IPS-20b (cell line): ENCODE data around the gene ARSA.
"Not testable (repeated sequence)": the region's sequence is repeated elsewhere in the genome, so short reads cannot be mapped to it uniquely, and the experiment has no call there.

Experiments used
- H3K27ac ChIP-seq: one replicate; pipeline ENCODE4 v1.5.1; 2013; ENCODE audit warnings: low read length
- H3K27me3 ChIP-seq: 2 replicates; pipeline ENCODE4 v1.6.1; 2013; ENCODE audit warnings: mild to moderate bottlenecking, low read length, inconsistent platforms; ENCODE audit not compliant: insufficient read depth
- H3K36me3 ChIP-seq: 2 replicates; pipeline ENCODE4 v1.6.1; 2013; ENCODE audit warnings: low read depth, mild to moderate bottlenecking, inconsistent platforms, low read length, moderate library complexity; ENCODE audit not compliant: insufficient read depth
- H3K4me1 ChIP-seq: 2 replicates; pipeline ENCODE4 v1.6.1; 2013; ENCODE audit warnings: mild to moderate bottlenecking, control low read depth, inconsistent platforms, low read length, moderate library complexity; ENCODE audit not compliant: insufficient read depth
- H3K4me3 ChIP-seq: 2 replicates; pipeline ENCODE4 v1.5.1; 2013; ENCODE audit warnings: mild to moderate bottlenecking, low read length, inconsistent platforms
- H3K9ac ChIP-seq: 2 replicates; pipeline ENCODE4 v1.6.1; 2013; ENCODE audit warnings: low read depth, mild to moderate bottlenecking, inconsistent platforms, low read length, moderate library complexity
- H3K9me3 ChIP-seq: 2 replicates; pipeline ENCODE4 v1.6.1; 2013; ENCODE audit warnings: mild to moderate bottlenecking, low read depth, low read length, inconsistent platforms; ENCODE audit not compliant: insufficient read depth

ARSA gene

DNA sequence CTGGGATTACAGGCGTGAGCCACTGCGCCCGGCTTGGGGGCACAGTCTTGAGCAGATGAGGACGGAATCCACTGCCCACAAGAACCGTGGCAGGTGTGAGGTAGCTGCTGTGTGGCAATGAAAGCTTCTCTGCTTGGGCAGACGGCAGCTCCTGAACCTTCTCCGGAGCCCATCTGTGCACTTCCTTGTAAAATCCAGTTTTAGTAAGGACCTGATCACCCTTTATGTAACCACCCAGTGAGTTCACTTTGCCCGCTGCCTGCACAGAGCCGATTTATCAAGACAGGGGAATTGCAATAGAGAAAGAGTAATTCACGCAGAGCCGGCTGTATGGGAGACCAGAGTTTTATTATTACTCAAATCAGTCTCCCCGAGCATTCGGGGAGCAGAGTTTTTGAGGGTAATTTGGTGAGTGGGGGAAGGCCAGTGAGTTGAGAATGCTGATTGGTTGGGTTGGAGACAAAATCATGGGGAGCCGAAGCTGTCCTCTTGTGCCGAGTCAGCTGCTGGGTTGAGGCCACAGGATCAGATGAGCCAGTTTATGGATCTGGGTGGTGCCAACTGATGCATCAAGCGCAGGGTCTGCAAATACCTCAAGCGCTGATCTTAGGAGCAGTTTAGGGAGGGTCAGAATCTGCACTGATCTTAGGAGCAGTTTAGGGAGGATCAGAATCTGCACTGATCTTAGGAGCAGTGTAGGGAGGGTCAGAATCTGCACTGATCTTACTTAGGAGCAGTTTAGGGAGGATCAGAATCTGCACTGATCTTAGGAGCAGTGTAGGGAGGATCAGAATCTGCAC, 15.3 kb upstream of the ARSA start:
- peaks cover 29% of the 10 kb centered on the region for H3K27me3 ChIP-seq
- H3K9ac ChIP-seq, H3K36me3 ChIP-seq, H3K4me3 ChIP-seq, H3K27ac ChIP-seq: not testable (repeated sequence)
- H3K4me1 ChIP-seq, result peaks cover 14% of the 10 kb centered on the region; the same call in 1 of the 2 replicates
- H3K9me3 ChIP-seq, result peaks cover 14% of the 10 kb centered on the region

DNA sequence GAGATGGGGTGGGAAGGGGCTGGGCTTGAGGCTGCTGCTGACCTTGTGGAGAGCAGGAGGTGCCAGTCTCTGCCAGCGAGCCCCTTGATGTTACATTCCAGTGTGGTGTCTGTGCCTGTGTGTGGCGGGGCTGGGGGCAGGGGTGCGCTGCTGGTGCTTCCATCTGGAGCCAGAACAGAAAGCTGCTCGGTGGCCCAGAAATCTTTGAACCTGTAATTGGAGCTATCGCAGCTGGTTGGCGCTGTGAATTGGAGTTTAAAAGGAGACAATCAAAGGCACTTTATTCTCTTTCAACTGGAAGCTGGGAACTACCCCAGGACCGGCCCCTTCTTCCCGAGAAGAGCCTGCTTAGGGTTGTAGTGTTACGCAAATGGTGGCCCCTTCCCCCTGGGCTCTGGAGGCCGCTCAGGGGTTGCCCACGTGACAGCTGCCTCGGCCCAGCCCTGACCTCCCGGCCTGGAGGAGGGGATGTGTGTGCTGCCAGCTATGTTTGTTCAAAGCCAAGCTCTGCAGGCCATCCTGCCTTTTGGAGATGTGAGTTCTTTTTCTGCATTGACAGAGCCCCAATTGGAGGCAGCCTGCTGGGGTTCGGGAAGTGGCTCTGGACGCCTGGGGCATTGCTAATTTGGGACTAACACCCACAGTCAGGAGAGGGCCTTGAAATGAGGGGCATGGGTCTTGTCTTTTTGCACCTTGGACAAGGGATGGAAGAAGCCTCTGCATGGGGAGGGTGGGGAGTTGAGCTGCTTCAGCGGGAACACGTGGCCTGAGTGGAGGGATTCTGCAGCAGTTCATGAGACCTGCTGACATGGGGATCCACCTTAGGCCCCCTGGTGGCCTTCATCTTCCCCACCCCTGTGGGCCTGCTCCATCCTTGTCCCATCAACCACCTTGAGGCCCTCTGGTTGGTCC, 14.0 kb upstream of the ARSA start:
- Histone ChIP-seq H3K9ac (peak overlapping the region; percentile 60; the same call in 1 of the 2 replicates), H3K36me3 (no peaks in the 10 kb centered on the region), H3K27me3 (peaks cover 29% of the 10 kb centered on the region), H3K27ac (peak overlapping the region; percentile 3), H3K4me3 (peak overlapping the region; percentile 49; the same call in 1 of the 2 replicates), H3K9me3 (peaks cover 9% of the 10 kb centered on the region), H3K4me1 (peaks cover 14% of the 10 kb centered on the region; the same call in 1 of the 2 replicates)

DNA sequence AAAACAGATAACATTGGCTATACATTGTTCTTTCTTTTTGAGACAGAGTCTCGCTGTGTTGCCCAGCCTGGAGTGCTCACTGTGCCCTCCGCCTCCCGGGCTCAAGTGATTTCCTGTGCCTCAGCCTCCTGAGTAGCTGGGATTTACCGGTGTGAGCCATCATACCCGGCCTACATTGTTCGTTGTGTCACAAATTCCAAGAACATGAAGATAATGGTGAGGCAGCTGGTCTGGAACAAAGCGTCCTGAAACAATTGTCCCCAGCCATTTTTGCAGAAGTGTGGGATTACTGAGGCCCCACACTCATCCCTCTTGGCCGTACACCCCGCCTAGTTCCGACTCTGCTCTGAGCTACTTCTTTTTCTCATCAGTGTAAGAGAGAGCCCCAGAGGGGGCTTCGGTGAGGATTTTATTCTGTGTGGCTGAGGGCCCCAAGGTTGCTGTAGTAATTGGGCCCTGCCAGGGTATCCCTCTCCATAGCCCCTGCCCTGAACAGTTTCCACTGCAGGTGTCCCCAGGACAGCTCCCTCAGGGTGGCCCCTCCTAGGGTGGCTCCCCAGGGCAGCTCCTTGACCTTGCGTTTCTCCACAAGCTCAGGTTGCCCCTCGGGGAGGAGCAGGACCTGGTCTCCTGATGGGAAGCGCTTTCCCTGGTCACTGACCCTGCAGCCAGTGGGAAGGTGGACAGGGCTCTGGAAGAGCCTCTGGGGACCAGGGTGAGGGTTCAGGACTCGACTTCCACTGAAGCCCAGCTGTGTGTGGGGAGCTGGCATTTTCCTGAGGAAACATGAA, 13.1 kb upstream of the ARSA start:
- Histone ChIP-seq H3K36me3 (no peaks in the 10 kb centered on the region), H3K27ac (peak overlapping the region; percentile 3), H3K9me3 (0 out of 2 replicates have a peak, but pooled peaks cover 5% of the 10 kb centered on the region), H3K4me3 (peak overlapping the region; percentile 49; the same call in 1 of the 2 replicates), H3K9ac (peak overlapping the region; percentile 60; the same call in 1 of the 2 replicates), H3K27me3 (peaks cover 29% of the 10 kb centered on the region), H3K4me1 (peaks cover 14% of the 10 kb centered on the region; the same call in 1 of the 2 replicates)

DNA sequence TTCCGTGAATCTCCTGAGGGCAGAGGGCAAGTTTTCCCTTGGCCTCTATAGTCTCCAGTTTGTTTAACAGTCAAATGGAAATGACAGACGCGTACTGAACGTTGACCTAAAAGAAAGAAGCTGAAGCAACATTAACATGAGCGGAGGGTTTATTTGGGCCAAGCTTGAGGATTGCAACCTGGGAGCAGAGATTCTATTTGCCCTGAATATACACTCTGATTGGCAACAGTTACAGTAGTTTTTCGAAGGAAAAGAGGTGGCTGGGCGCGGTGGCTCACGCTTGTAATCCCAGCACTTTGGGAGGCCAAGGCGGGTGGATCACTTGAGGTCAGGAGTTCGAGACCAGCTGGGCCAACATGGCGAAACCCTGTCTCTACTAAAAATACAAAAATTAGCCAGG, 12.3 kb upstream of the ARSA start:
- H3K4me3 ChIP-seq, result not testable (repeated sequence)

DNA sequence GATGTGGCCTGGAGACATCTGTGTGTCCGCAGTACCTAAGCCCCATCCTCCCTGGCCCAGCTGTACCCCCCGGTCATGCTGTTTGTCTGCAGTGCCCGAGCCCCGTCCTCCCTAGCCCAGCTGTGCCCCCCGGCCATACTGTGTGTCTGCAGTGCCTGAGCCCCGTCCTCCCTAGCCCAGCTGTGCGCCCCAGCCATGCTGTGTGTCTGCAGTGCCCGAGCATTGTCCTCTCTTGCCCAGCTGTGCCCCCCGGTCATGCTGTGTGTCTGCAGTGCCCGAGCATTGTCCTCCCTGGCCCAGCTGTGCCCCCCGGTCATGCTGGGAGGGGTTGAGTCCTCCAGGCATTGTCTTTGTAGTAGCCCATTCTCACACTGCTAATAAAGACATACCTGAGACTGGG, 7.6 kb upstream of the ARSA start:
- Histone ChIP-seq H3K9ac (no peak overlapping the region), H3K4me1 (no peaks in the 10 kb centered on the region), H3K27me3 (no peaks in the 10 kb centered on the region), H3K36me3 (no peaks in the 10 kb centered on the region), H3K9me3 (no peaks in the 10 kb centered on the region), H3K27ac (no peak overlapping the region), H3K4me3 (no peak overlapping the region)

More for the DNA sequence above, 12.3 kb upstream of the ARSA start:
- not testable (repeated sequence) for H3K9ac ChIP-seq, H3K9me3 ChIP-seq, H3K36me3 ChIP-seq, H3K27ac ChIP-seq
- Histone ChIP-seq H3K4me1 (peaks cover 14% of the 10 kb centered on the region; the same call in 1 of the 2 replicates), H3K27me3 (peaks cover 25% of the 10 kb centered on the region)

DNA sequence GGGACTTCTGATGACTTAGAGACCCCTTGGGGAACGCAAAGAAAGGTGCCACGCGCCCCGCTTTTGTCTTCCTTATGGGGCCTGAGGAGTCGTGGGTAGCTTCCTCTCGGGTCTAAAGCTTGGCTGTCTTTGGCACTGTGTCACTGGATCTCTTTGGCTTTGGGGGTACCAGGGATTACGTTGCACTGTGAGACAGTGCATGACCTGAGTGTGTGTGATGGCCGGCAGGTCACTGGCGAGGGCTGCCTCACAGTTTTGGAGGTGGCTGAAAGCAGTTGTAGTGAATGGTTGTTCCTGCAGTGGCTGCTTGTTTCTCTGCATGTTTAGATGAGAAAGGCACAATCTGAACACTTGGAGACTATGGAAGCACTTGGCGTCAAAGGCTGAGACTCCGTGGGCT, 5.8 kb upstream of the ARSA start:
- Histone ChIP-seq H3K36me3 (no peaks in the 10 kb centered on the region), H3K4me1 (peaks cover 1% of the 10 kb centered on the region; the same call in 1 of the 2 replicates), H3K9ac (no peak overlapping the region), H3K27me3 (peaks cover 2% of the 10 kb centered on the region), H3K9me3 (no peaks in the 10 kb centered on the region), H3K4me3 (no peak overlapping the region), H3K27ac (no peak overlapping the region)

DNA sequence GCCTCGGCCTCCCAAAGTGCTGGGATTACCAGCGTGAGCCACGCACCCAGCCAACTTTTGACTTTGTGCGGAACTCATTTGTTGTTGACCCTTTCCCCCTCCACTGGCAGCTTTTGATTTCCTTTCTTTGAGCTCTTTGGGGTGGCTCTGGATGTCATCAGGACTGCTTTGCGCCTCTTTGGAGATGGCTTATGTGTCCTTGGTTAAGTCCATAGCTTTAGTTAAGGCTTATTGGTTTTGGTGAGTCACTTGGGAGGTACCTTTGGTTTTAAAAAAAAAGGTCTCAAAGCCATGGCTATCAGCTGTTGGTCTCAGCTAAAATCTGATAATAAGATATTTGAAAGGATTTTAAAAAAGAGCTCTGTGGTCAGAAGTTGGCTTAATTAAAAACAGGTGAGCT, 5.1 kb upstream of the ARSA start:
- H3K4me3 ChIP-seq, result no peak overlapping the region
- no peak overlapping the region for H3K9ac ChIP-seq
- no peaks in the 10 kb centered on the region for H3K36me3 ChIP-seq
- H3K27ac ChIP-seq, result no peak overlapping the region
- peaks cover 6% of the 10 kb centered on the region for H3K27me3 ChIP-seq
- peaks cover 6% of the 10 kb centered on the region; the same call in 1 of the 2 replicates for H3K4me1 ChIP-seq
- no peaks in the 10 kb centered on the region for H3K9me3 ChIP-seq

DNA sequence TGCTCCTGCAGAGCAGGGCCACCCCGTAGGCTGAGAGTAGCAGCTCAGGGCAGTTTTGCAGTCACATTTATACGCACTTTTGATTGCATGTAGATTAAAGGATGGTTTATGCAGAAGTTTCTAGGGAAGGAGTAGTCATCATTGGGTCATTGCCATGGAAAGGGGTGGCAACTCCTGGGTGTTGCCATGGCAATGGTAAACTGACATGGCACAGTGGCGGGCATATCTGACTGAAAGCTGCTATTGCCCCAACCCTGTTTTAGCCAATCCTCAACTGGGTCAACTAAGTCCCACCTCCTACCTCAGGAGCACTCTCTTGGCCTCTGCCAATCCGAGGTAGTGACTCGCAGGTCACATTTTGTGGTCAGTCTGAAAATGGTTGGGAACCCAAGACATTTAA, 2.4 kb upstream of the ARSA start:
- H3K9ac ChIP-seq, result no peak overlapping the region
- no peaks in the 10 kb centered on the region for H3K36me3 ChIP-seq
- H3K27me3 ChIP-seq, result peaks cover 6% of the 10 kb centered on the region
- no peaks in the 10 kb centered on the region for H3K9me3 ChIP-seq
- peaks cover 6% of the 10 kb centered on the region; the same call in 1 of the 2 replicates for H3K4me1 ChIP-seq
- H3K4me3 ChIP-seq, result no peak overlapping the region
- no peak overlapping the region for H3K27ac ChIP-seq

DNA sequence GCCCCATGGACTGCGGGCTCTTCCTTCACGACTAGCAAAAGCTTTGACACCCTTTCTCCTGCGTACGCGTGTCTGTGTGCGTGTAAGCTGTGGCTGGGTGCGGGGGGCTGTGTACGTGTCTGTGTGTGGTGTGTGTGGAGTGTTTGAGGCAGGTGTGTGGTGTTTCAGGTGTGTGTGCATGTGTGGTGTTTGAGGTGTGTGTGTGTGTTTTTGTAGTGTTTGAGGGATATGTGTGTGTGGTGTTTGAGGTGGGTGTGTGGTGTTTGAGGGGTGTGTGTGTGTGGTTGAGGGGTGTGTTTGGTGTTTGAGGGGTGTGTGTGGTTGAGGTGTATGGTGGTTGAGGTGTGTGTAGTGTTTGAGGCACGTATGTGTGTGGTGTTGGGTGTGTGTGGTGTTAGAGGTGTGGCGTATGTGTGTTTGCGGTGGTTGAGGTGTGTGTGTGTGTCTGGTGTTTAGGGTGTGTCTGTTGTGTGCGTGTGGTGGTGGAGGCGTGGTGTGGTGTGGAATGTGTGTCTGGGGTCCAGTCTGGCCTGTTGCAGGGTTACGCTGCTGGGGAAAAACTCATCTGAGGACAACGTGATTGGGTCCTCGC, 687 bp upstream of the ARSA start:
- Histone ChIP-seq H3K27ac (no peak overlapping the region), H3K4me1 (peaks cover 6% of the 10 kb centered on the region; the same call in 1 of the 2 replicates), H3K36me3 (no peaks in the 10 kb centered on the region), H3K9ac (peak overlapping the region; percentile 69; the same call in 1 of the 2 replicates), H3K4me3 (peak overlapping the region; percentile 77), H3K9me3 (no peaks in the 10 kb centered on the region), H3K27me3 (peaks cover 6% of the 10 kb centered on the region)

DNA sequence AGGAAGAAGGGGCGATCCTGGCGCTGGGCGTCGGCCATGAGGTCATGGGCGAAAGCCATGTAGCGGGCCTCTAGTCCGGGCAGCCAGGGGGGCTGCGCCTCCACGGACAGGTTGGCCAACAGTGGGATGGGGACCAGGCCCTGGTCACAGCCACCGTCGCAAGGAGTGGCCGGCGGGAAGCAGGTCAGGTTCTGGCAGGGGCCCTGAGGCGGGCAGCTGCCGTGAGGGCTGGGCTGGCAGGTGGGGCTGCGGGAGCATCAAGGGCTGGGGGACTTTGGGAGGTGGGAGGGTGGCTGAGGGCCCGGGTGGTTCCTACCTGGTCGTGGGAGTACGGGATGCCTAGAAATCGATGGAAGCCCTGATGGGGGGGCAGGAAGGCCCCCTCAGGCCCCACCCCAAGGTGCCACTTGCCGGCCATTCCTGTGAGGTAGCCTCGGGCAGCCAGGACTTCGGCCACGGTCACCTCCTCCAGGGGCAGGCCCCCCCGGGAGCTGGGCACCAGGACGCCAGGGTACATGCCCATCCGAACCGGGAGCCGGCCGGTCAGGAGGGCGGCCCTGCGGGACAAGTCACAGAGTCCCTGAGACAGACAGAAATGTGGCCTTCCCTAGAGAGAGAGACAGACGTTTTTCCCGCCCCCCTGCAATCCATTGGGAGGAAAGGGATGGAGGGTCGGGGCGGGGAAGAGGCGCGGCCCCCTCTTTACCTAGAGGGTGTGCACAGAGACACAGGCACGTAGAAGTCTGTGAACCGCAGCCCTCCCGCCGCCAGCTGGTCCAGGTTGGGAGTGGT, 906 bp downstream of the ARSA start:
- Histone ChIP-seq H3K4me3 (peak overlapping the region; percentile 83), H3K4me1 (peaks cover 6% of the 10 kb centered on the region), H3K36me3 (no peaks in the 10 kb centered on the region), H3K9ac (peak overlapping the region; percentile 59; the same call in 1 of the 2 replicates), H3K27me3 (peaks cover 6% of the 10 kb centered on the region), H3K27ac (no peak overlapping the region), H3K9me3 (no peaks in the 10 kb centered on the region)
